Measurements from ENCODE around the gene TMEM131. TPM values are rescaled to one million over a fixed set of nuclear protein-coding genes. Genes with fewer than 3 reads are reported as not detected.

TMEM131 gene
- total RNA-seq, 1 donor from 2014 or later = 36.4 TPM

DNA sequence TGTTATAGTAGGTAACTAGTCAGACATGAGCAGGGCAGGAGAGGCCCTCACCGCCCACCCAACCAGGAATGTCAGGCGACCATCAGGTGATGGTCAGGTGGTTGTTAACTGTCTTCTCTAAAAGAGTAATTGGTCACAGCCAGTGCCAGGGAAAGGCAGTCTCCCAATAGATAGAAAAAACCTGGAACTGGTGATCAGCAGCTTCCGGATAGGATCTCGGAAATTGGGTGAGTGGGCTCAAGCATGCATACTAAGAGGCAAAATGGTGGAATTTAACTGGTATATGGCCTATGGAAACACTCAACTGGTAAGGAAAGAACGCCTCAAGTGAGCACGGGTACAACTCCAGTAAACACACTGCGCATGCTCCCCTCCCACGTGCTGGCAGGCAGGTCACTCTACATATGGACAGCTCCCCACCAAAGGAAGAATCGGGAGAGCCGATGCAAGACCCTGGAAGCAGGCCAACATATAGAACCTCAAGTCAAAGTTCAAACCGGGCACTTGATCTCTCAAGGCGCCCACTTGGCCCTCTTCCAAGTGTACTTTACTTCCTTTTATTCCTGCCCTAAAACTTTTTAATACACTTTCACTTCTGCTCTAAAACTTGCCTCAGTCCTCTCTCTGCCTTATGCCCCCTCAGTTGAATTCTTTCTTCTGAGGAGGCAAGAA lies 43.5 kb upstream of the TMEM131 start:
- H3K36me3 Mint-ChIP-seq (ENCODE audit: unreplicated experiment) = no peaks in the 10 kb centered on the region
- peaks cover 5% of the 10 kb centered on the region for H3K9me3 Mint-ChIP-seq (ENCODE audit: unreplicated experiment)
- H3K27me3 Mint-ChIP-seq (ENCODE audit: unreplicated experiment) = peaks cover 29% of the 10 kb centered on the region
- H3K4me1 Mint-ChIP-seq (ENCODE audit: unreplicated experiment) = no peaks in the 10 kb centered on the region
- TF ChIP-seq, protein P1, sequence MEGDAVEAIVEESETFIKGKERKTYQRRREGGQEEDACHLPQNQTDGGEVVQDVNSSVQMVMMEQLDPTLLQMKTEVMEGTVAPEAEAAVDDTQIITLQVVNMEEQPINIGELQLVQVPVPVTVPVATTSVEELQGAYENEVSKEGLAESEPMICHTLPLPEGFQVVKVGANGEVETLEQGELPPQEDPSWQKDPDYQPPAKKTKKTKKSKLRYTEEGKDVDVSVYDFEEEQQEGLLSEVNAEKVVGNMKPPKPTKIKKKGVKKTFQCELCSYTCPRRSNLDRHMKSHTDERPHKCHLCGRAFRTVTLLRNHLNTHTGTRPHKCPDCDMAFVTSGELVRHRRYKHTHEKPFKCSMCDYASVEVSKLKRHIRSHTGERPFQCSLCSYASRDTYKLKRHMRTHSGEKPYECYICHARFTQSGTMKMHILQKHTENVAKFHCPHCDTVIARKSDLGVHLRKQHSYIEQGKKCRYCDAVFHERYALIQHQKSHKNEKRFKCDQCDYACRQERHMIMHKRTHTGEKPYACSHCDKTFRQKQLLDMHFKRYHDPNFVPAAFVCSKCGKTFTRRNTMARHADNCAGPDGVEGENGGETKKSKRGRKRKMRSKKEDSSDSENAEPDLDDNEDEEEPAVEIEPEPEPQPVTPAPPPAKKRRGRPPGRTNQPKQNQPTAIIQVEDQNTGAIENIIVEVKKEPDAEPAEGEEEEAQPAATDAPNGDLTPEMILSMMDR (IDR thresholded peaks at IDR 0.05) = no peak
- H3K4me3 Mint-ChIP-seq (ENCODE audit: unreplicated experiment) = no peak overlapping the region
- peak; percentile 51 for DNase-seq (ENCODE audit: extremely low spot score, unreplicated experiment)
- no peak overlapping the region for H3K27ac Mint-ChIP-seq (ENCODE audit: unreplicated experiment)

DNA sequence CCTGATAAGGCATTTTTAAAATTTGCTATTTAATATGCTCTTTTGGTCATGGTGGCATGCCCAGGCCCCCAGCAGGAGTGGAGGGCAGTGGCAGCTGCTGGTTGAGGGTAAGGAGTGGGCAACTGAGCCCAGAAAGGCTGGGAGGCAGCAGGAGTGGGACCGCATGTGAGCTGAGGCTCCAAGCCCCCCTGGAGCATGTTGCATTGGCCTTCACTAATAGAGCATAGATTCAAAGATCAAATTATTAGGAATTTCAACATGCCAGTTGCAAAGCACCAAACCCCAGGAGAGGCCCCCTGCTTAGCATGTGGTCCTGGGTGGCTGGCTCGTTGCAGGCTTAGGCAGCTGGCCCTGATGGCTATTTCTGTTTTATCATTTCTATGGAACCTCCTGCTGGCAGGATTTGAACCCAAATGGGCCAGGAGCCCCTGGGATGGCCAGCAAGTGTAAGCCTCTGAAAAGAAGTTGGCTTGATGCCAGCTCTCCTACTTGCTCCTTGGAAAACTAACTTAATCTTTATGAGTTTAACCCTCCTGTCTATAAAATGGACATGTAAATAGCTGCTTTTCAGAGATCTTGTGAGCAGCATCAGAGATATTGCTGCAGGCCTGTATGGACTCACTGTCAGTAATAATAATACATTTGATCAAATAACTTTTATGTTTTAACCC lies 42.1 kb upstream of the TMEM131 start:
- DNase-seq (ENCODE audit: extremely low spot score, unreplicated experiment) = peak; percentile 77
- H3K36me3 Mint-ChIP-seq (ENCODE audit: unreplicated experiment) = no peaks in the 10 kb centered on the region
- H3K4me3 Mint-ChIP-seq (ENCODE audit: unreplicated experiment) = no peak overlapping the region
- H3K4me1 Mint-ChIP-seq (ENCODE audit: unreplicated experiment) = no peaks in the 10 kb centered on the region
- TF ChIP-seq, protein P1 (IDR thresholded peaks at IDR 0.05) = no peak
- peaks cover 24% of the 10 kb centered on the region for H3K27me3 Mint-ChIP-seq (ENCODE audit: unreplicated experiment)
- H3K9me3 Mint-ChIP-seq (ENCODE audit: unreplicated experiment) = no peaks in the 10 kb centered on the region
- no peak overlapping the region for H3K27ac Mint-ChIP-seq (ENCODE audit: unreplicated experiment)

DNA sequence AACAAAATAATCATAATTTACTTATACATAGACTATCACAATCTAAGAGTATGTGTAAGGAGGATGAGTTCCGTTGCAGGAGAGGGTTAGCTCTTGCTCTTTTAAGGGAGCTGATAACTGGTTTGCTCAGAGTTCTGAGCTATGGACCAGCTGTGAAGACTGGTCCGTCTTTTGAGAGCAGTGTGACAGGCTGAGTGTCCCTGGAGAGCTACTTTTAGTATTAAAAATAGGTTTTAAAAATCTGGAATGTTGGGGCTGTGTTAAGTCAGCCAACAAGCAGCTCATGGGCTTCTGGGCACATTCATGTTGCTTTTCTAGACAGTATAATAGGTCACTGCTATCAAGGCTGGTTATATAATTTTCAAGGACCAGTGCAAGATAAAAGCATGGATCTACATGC lies 41.5 kb upstream of the TMEM131 start:
- peak; percentile 15 for DNase-seq (ENCODE audit: extremely low spot score, unreplicated experiment)
- no peaks in the 10 kb centered on the region for H3K4me1 Mint-ChIP-seq (ENCODE audit: unreplicated experiment)
- peaks cover 21% of the 10 kb centered on the region for H3K27me3 Mint-ChIP-seq (ENCODE audit: unreplicated experiment)
- H3K27ac Mint-ChIP-seq (ENCODE audit: unreplicated experiment) = no peak overlapping the region
- TF ChIP-seq, protein P1 (IDR thresholded peaks at IDR 0.05) = no peak
- no peaks in the 10 kb centered on the region for H3K9me3 Mint-ChIP-seq (ENCODE audit: unreplicated experiment)
- no peaks in the 10 kb centered on the region for H3K36me3 Mint-ChIP-seq (ENCODE audit: unreplicated experiment)
- no peak overlapping the region for H3K4me3 Mint-ChIP-seq (ENCODE audit: unreplicated experiment)

DNA sequence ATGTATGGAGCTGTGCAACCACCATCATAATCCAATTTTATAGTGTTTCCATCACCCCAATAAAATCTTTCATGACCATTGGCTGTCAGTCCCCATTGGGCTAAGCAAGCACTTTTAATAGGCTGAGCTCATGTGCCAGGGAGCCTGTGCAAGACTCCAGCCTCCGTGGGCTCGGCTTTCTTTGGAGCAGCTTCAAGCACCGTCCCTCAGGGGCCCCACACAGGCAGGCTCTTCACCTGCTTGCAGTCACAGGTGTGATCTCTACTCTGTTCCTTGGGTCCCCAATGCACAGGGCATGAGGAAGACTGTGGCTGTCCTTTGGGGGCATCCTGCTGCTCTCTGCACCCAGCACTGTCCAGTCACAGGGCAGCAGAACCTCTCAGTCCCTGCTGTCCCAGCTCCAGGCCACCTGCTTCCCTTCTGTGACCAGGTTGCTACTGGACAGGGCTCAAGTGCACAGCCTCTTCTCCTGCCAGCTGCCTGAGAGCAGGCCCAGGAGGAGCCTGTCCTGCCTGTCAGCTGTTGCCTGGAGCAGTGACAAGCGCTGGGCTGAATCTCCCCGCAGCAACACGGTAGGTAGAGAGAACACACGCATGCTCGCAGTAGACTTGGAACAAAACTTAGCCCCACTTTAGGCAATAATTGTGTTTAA lies 40.7 kb upstream of the TMEM131 start:
- TF ChIP-seq, protein P1 (IDR thresholded peaks at IDR 0.05) = no peak
- H3K9me3 Mint-ChIP-seq (ENCODE audit: unreplicated experiment) = no peaks in the 10 kb centered on the region
- H3K27me3 Mint-ChIP-seq (ENCODE audit: unreplicated experiment) = peaks cover 22% of the 10 kb centered on the region
- H3K4me1 Mint-ChIP-seq (ENCODE audit: unreplicated experiment) = no peaks in the 10 kb centered on the region
- H3K36me3 Mint-ChIP-seq (ENCODE audit: unreplicated experiment) = no peaks in the 10 kb centered on the region
- no peak overlapping the region for H3K27ac Mint-ChIP-seq (ENCODE audit: unreplicated experiment)
- no peak overlapping the region for H3K4me3 Mint-ChIP-seq (ENCODE audit: unreplicated experiment)
- peak; percentile 78 for DNase-seq (ENCODE audit: extremely low spot score, unreplicated experiment)

DNA sequence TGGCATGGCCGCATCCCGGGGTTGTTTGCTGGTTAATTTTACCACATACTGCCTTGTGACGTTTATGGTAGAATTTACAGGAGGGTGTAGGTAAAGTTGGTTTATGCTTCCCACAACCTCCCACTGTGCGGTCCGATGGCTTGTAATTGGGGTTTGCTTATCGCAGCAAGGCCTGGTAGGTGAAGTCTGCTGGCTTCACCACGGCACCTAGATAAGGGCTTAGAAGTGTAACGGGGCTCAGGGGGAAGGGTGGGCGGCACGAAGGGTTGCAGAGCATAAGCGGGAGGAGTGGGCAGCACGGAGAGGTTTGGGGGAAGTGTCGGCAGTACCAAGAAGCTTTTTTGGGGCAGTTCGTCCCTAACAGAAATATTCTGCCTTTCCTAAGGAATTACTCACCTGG lies 39.0 kb upstream of the TMEM131 start:
- TF ChIP-seq, protein P1 (IDR thresholded peaks at IDR 0.05) = no peak
- Mint-ChIP-seq H3K9me3 (ENCODE audit: unreplicated experiment) (no peaks in the 10 kb centered on the region), H3K27ac (ENCODE audit: unreplicated experiment) (no peak overlapping the region), H3K4me3 (ENCODE audit: unreplicated experiment) (no peak overlapping the region), H3K36me3 (ENCODE audit: unreplicated experiment) (no peaks in the 10 kb centered on the region), H3K4me1 (ENCODE audit: unreplicated experiment) (no peaks in the 10 kb centered on the region), H3K27me3 (ENCODE audit: unreplicated experiment) (peaks cover 31% of the 10 kb centered on the region)
- DNase-seq (ENCODE audit: extremely low spot score, unreplicated experiment) = no peak

Data from osteocyte (in vitro differentiated cells).